Stimulated activated CD8-positive, alpha-beta memory T cell treated with anti-CD3 and anti-CD28 coated beads, Interleukin-15, amount 100 ng/mL, for 48 hours (primary cell): Measurements from ENCODE around the gene MKRN1.

ENCODE experiments used
- DNase-seq, 2 donors: peaks; one replicate each; pipeline ENCODE4 v3.0.0-alpha.2; 2020; ENCODE audit warnings: low read depth in 2 of 2

Gene MKRN1

GRCh38 chr7:140484951-140485499 is 5.7 kb upstream of the MKRN1 start:
- DNase-seq: no peak

- no peak for DNase-seq
Measured at GRCh38 chr7:140484479-140484878, 5.2 kb upstream of the MKRN1 start.

- no peak for DNase-seq
Measured at GRCh38 chr7:140479739-140480084, 407 bp upstream of the MKRN1 start.

- DNase-seq: peak; percentile 15 to 21
Measured at GRCh38 chr7:140478246-140479061, 851 bp downstream of the MKRN1 start.

GRCh38 chr7:140476698-140477261 is 2.5 kb downstream of the MKRN1 start:
- DNase-seq: no peak

- no peak for DNase-seq
Measured at GRCh38 chr7:140475747-140476333, 3.5 kb downstream of the MKRN1 start.

GRCh38 chr7:140463111-140463510 is 16.2 kb downstream of the MKRN1 start:
- DNase-seq: no peak

GRCh38 chr7:140458916-140459315 is 20.4 kb downstream of the MKRN1 start:
- no peak for DNase-seq

- no peak for DNase-seq
Measured at GRCh38 chr7:140458201-140458600, 21.1 kb downstream of the MKRN1 start.

- no peak for DNase-seq
Measured at GRCh38 chr7:140456551-140457051, 22.7 kb downstream of the MKRN1 start.

GRCh38 chr7:140455743-140456142 is 23.6 kb downstream of the MKRN1 start:
- DNase-seq: no peak

- DNase-seq: no peak
Measured at GRCh38 chr7:140454657-140455015, 24.7 kb downstream of the MKRN1 start.

- peak in 1 of 2 donors; percentile 38 for DNase-seq
Measured at GRCh38 chr7:140453785-140454656, 25.3 kb downstream of the MKRN1 start.

GRCh38 chr7:140453273-140453672 is 26.0 kb downstream of the MKRN1 start:
- no peak for DNase-seq

- no peak for DNase-seq
Measured at GRCh38 chr7:140451716-140452115, 27.6 kb downstream of the MKRN1 start.

- DNase-seq: no peak
Measured at GRCh38 chr7:140448781-140449480, 30.4 kb downstream of the MKRN1 start.

- DNase-seq: no peak
Measured at GRCh38 chr7:140447841-140448240, 31.5 kb downstream of the MKRN1 start.

- no peak for DNase-seq
Measured at GRCh38 chr7:140446467-140446866, 32.8 kb downstream of the MKRN1 start.

- DNase-seq: no peak
Measured at GRCh38 chr7:140441519-140441918, 37.8 kb downstream of the MKRN1 start.

- no peak for DNase-seq
Measured at GRCh38 chr7:140440593-140440992, 38.7 kb downstream of the MKRN1 start.

- DNase-seq: no peak
Measured at GRCh38 chr7:140439359-140439758, 39.9 kb downstream of the MKRN1 start.
